Endometrium (tissue), 2 donors: Measurements from ENCODE around the gene PARD6G.
A peak's percentile ranks its signal among the peaks of the same experiment; 100 is the strongest.
"Not testable (repeated sequence)": the region's sequence is repeated elsewhere in the genome, so short reads cannot be mapped to it uniquely, and the experiment has no call there.

Experiments used
- FAIRE-seq: peaks from 2 replicates; lab custom pipeline; 2012; peaks lifted over from hg19 to GRCh38; lab: Jason Lieb, UNC
- donor health status: control.
- donor health status: control.

PARD6G gene

DNA sequence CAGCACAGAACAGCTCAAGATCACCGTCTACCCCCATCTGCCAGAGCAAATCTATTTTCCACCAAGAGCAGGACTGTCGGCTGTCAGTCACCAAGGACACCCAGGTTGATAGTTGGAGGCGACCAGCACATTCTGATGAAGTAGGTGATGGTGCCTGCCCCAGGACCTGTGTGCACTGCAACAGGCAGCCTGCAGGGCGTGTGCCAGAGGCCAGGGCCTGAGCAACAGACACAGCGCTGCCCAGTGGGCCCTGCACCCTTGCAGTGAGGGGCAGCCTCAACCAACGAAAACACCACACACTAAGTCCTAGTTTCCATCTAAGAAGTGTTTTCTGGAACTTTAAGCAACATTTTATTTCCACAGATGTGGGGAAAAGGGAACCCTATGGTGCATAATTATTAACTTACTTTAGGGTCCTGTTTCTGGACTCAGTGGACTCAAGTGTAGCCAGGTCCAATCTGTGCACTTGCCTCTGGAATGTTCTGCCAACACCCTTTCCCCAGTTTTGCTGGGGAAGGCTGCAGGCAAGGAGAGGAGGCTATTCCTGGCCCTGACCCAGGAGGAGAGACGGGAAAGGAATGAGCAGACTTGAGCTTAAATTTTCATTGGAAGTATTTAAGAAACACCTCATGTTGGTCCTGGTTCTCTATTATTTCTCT lies 76.8 kb downstream of the PARD6G start:
- FAIRE-seq: no peak

DNA sequence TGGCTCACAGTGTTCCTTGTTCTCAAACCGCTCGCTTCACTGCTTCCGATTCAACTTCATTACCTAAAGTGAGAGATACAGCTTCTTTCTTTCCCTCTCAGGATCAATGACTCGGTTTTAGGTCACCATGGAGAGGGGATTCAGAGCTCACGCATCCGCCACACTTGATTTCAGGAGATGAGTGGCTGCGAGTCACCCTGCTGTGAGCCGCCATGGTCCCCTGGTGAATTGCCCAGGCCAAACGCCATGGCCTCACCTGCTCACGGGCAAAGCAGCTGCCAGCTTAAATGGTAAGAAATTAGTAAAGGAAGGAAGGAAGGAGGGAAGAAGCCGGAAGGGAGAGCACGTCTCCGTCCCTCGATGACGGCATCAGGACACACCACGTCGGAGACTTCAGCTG lies 77.7 kb downstream of the PARD6G start:
- FAIRE-seq: no peak

DNA sequence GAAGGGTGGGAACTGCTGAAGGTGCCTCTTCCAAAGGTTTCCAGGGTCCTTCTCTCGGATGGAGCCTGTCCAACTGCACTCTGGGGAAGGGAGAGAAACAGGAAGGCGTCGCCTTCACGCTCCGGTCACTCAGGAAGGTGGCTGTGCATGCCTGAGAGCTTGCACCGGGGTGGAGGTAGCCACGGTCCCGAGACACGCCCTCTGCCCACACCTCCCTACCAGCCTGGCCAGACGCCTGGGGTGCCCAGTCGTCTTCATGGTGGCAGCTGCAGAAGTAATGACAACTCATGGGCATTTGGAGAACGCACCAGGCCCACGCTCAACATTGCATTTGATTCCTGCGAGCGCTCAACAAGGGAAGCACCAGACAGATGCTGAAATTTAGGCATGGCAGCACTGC lies 78.3 kb downstream of the PARD6G start:
- FAIRE-seq: no peak

DNA sequence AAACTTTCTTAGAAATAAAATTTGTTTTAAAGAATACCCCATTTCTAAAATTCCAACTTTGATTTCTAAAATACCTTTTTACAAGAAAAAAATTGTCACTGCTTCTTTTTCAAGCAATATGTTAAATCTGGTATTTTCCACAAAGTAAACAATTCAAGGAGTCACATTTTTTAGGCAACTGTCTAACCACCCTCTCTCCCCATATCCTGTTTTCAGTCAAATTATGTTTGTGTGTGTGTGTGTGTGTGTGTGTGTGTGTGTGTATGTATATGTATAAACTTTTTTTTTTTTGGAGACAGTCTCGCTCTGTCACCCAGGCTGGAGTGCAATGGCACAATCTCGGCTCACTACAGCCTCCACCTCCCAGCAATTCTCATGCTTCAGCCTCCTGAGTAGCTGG lies 79.0 kb downstream of the PARD6G start:
- FAIRE-seq: peak; percentile 74

DNA sequence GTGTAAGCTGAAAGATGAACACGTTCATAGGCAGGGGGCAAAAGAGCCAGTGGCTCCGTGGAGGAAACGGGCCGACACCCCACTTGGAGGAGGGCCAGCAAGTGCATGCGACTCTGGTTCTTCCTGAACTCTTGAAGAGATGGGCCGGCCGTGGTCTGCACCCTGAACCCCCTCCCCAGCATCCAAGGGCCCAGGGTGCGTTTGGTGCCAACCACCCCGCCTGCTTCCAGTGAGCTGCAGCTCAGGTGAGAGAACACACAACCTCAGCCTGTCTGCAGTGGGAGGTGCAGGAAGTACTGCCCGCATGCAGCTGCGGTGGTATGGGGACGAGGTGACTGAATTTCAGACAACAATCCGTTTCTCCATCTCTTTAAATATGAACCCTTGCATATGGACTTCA lies 79.4 kb downstream of the PARD6G start:
- FAIRE-seq: no peak

DNA sequence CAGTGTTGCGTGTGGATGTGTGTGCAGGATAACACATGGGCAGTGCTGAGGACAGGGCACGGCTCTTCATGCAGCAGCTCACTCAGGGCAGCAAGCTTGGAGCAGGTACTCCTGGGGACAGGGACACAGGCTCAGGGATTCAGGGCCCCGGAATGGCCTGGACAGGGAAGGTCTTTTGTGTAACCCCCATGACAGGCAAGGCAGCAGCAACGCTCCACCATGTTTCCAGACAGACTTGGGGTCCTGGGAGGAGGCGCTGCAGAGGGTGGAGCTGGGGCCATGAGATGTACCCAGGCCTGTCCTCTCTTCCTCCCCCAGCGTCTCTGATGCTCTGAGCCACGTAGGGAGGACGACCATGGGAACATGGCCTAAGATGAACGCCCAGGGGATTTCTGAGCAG lies 80.0 kb downstream of the PARD6G start:
- FAIRE-seq: no peak

DNA sequence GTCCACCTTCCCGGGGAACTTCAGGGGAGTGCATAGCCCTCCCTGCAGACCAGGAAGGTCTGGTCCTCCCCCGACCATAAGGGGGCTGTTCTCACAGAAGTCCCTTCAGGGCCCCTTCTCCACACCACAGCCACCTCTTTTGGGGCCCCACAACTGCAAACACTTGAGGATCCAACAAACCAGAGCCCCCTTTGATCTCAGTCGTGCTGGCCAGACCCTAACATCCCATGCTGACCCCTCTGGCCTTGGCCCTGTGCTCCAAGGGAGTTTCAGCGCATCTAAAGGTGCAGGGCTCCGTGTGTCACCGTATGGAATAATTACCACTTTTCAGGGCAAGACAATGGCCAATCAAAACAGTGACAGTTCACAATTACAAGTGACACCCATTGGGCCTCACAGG lies 80.6 kb downstream of the PARD6G start:
- FAIRE-seq: no peak

DNA sequence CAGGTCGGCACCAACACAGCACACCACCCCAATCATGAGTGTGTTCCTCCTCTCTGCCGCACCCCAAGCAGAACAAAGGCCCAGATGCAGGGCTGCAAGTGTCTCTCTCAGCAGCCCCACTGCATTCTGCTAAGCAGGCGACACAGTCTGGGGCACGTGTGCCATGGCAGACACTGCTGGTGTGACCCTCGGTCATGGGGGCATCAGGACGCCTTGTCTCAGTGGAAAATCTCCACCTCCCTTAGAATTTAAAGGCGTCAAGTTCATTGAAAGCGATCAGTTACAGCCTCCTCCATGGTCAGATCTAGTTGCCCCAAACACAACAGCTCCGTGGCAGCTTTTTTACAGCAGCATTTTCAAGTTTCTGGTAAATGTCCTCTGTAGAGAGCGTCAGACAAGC lies 81.1 kb downstream of the PARD6G start:
- no peak for FAIRE-seq

DNA sequence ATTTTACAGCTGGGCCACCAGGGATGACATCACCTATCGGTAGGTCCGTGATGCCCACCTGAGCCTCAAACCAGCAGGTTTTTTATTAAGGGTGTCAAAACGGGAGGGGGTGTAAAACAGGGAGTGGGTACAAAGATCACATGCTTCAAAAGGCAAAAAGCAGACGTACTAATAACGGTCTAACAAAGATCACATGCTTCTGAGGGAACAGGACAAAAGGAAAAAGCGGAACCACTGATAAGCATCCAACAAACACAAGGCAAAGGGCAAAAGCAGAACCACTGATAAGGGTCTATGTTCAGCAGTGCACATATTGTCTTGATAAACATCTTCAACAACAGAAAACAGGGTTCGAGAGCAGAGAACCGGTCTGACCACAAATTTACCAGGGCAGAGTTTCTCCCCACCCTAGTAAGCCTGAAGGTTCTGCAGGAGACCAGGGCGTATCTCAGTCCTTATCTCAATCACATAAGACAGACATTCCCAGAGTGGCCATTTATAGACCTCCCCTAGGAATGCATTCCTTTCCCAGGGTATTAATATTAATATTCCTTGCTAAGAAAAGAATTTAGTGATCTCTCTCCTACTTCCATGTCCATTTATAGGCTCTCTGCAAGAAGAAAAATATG lies 82.5 kb downstream of the PARD6G start:
- not testable (repeated sequence) for FAIRE-seq

DNA sequence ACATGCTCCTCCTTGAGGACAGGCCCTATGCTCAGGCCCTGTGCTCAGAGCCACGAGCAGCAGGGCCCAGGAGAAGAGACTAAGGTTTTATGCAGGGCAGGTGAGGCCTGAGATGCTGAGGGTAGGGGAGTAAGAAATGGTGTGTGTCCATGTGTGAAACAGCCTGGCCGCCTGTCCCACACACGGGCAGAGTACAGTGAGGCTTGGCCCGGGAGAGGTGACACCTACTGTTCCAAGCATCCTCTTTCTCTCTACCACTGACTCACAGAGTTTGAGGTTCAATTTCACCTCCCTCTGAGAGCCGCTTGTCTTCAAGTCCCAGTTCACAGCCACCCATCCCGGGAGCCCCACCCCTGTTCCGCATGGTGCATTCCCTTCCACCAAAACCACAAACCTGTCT lies 84.1 kb downstream of the PARD6G start:
- FAIRE-seq: no peak

DNA sequence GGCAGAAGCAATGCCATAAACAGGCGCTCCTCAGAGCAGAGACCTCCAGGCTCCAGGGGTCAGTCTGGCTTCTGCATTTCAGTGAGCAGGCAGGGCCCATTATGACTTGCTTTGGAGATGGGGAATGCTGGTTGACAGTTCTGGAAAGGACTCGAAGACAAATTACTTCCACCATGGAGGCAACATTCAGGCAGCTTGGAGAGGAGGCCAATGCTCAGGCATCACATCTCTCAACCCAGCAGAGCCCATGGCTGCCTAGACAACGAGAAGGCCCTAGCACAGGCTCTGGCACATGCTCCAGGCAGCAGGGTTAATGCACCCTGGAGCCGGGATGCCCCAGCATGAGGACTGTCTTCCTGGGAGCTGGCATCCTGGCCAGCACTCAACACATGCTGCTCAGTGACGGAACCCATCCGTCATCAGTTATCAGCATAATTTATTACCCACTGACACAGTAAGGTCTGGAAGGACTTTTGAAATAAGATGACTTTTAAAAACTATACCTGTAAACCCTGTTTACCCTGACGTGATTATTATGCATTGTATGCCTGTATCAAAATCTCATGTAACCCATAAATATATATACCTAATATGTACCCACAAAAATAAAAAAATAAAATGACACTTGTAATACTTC lies 85.4 kb downstream of the PARD6G start:
- FAIRE-seq: no peak

DNA sequence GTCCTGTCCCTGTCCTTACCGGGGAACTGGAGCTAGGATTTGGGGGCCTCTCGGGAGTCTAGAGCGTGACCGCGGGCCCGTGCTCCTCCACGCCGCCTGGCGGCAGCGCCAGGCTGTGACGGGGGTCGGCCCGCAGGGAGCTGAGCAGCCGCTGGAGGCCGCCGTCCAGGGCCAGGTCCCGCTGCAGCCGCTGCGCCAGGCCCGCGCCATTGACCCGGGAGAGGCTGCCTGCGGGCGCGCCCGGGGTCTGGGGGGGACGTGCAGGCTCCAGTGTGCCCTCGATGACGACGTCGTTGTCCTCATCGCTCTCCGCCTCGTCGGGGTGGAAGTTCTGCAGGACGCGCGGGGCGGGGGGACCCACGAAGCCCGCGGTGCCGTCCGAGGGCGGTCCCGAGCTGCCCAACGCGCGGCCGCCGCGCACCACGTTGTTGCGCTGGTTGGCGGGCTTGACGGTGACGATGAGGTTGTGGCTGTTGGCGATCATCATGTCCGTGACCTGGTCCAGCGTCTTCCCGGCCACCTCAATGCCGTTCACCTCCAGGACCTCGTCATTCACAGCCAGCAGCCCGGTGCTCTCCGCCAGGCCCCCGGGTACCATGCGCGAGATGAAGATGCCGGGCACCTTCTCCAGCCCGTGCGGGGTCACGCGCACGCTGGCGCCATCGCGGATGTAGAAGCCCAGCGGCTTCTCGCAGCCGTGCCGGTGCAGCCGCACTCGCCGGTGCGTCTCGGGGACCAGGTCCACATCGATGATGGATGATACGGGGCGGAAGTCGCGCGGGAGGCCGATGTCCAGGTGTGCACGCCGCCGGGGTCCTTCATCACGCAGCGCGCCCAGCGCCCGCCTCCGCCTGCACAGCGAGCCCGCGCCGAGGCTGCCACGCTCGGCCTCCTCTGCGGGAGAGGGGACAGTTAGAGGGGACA lies 87.3 kb downstream of the PARD6G start:
- no peak for FAIRE-seq

DNA sequence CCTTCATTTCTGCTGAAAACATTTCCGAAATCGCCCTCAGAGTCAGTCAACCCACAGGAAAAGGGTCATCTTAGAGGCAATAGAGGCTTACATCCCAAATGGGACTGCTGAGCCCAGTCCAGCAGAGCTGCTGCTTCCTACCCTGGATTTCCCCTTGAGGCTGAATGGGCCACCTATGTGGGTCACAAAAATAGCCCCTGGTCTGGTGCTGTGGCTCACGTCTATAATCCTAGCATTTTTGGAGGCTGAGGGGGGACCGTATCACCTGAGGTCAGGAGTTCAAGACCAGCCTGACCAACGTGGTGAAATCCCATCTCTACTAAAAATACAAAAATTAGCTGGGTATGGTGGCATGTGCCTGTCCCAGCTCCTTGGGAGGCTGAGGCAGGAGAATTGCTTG lies 88.9 kb downstream of the PARD6G start:
- no peak for FAIRE-seq

DNA sequence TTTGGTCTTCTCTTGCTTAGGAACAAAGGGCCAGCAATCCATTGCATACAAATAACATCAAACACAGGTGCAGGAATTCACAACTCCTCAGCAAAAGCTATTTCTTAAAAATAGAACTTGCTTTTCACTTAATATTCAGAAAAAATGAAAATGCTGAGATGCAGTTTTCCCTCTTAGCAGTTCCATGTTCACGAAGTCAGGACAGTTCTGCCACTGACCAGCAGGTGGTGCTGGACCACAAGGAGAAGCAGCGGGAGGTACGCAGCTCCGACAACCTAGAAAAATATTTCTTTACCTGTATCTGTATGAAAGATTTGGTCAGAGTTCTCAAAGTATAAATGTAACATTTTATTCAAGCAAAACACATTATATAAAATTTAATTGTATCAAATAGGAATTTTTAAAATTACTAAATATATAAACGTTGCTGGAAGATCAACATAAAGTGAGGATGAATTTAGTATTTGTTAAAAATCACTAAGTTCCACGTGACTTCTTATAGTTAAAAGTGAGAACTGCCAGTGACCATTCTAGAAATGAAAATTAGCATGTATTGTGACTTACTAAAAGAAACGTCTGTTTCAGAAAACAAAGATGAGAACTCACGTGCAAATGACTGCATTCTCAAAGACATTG lies 89.5 kb downstream of the PARD6G start:
- FAIRE-seq: peak; percentile 93

DNA sequence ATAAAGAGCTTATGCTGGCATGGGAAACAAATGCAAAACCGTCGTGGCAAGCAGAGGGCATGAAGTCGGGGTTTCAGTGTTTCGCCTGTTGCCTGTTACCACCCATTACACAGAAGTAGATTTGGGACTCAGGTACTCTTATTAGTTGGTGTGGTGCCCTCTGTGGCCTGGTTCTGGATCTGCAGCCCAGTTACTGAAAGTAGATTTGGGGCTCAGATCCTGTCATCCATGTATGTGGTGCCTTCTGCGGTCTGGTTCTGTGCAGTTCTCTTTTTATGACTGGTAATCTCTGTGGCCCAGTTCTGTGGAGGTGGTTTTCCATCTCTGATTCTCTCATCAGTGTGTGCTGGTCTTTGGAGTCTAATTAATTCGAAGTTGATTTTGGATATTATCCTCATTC lies 93.0 kb downstream of the PARD6G start:
- no peak for FAIRE-seq

DNA sequence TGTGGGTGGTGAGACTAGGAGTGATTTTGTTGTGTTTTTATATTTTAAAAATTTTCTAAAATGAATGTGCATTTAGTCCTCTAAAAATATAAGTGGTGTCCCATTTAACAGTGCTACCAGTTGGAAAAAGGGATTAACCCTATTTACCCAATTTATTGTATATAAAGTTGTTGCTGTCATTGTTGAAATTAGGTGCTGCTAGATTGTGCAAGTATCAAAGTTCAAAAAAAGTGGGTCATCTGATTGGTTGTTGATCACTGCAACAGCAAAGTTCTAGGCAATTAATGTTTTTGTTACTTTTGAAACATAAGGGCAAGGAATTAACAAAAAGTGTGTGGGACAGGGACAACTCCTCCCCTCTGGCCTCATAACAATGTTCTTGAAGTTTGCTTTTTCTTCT lies 97.6 kb downstream of the PARD6G start:
- FAIRE-seq: no peak

DNA sequence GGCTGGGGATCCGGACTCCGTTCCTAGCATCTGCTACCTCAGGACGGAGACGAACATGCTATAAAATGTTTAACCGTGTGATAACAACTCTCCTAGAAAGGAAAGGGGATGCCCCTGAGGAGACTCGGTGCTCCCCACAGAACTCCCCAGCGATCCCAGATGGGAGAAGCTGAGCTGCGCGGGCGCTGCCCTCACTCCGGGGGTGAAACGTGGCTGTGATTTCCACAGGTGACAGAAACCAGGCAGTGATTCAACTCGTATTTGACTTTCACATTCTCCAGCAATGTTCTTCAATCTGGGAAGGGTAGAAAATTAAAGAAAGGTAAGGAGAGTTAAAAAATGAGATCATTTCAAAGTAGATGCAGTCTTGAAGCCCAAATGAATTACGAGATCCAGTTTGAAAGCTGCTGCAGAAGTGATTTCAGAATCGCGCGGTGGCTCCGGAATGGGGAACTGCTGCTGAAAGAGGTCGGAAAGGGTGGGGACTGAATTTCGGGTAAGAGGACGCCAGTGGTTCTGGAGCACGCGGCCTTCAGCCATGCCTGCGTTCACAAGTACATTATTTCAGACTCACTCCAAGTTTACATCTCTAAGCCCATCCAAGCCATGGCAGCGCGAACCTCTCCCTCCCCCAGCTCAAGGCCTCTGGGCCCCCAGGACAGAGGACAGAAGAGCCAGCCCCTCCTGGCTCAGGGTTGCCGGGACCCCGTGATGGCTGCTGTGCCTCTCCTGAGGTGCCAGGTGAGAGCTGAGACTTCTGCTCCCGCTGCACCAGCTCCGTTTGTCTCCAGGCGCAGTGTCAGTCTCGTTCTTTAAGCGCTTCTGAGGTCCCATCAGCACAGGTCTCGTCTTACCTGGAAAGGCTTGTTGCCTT lies 98.8 kb downstream of the PARD6G start:
- FAIRE-seq: no peak

DNA sequence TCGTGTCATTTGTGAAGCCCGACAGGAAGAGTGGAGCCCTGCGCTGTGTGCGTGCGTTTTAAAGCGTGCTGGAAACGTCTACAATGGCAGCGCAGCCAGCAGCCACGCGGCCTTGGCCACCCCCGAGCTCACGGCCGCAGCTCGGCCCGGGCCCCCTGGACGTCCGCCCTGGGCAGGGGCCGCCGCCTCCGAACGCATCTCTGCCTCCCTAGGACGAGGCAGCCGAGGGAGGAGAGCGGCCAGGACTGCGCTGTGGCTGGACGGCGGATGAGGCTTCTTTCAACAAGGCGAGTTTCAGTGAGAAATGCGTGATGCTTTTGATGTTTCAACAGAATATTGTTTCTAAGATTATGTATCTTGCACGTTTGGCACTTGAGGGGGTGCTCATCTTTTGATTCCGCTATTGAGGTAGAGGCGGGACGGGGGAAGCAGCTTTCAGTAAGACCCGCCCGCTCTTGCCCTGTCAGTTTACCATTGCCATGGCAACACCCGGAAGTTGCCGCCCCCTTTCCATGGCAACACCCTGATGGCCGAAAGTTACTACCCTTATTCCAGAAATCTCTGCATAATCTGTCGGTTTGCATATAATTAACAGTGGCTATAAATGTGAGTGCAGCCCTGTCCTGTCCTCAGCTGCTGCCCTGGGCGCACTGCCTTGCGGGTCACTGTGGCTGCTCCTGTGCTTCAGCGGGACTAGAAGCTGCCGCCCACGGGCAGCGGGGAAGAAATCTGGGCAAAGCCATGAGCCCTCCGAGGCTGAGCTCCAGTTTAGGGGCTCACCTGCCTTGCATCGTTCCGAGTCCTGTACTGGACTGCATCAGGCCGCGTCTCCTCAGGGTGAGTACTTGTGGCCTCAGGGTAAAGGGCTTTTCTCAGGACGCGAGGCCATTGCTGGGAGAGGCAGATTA lies 99.6 kb downstream of the PARD6G start:
- FAIRE-seq: peak; percentile 39

DNA sequence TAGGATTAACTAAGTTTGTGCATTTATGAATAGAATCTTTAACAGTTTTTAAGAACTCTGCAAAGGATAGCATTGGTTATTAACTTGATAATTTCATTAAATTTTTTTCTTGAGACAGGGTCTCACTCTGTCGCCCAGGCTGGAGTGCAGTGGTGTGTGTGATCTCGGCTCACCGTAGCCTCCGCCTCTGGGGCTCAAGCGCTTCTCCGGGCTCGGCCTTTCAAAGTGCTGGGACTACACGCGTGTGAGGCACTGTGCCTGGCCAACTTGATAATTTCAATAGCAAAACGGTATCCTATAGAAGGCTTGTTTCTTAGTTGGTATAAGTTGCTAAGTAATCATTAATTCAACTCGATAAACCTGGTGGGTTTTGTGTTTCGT lies 100.3 kb downstream of the PARD6G start:
- FAIRE-seq: no peak

DNA sequence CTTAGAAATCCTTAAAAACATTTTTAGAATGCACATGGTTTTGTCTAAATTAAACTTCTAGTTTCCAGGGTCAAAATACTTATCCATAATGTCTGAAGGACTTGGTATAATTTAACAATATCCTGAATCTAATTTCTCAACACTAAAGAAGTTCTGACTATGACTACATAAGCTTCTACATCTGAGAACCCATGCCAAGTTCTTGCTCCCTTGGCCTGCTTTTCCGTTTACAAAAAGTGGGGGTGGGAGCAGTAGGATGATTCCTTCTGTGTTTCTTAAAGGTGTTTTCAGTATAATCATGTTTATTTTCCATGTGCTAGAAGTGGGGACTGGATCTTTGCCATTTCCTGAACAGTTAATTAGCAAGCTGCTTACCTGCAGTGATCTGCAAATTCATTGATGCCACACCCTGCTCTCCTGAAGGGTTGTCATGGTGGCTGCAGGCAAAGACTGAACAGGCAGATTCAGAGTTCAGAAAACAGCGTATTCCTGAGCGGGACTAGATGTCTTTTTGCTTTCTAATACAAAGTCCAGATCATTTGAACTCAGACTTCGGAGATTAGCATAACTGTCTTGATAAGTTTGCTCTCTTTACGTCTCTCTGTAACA lies 102.0 kb downstream of the PARD6G start:
- no peak for FAIRE-seq
